OCI-M2 (cell line): ENCODE measurements around the gene FUOM.

Source experiments
- DNase-seq: peaks from one replicate; lab custom pipeline; 2025; ENCODE audit not compliant: unreplicated experiment; lab: John Stamatoyannopoulos, UW

Gene FUOM, protein sequence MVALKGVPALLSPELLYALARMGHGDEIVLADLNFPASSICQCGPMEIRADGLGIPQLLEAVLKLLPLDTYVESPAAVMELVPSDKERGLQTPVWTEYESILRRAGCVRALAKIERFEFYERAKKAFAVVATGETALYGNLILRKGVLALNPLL

DNA sequence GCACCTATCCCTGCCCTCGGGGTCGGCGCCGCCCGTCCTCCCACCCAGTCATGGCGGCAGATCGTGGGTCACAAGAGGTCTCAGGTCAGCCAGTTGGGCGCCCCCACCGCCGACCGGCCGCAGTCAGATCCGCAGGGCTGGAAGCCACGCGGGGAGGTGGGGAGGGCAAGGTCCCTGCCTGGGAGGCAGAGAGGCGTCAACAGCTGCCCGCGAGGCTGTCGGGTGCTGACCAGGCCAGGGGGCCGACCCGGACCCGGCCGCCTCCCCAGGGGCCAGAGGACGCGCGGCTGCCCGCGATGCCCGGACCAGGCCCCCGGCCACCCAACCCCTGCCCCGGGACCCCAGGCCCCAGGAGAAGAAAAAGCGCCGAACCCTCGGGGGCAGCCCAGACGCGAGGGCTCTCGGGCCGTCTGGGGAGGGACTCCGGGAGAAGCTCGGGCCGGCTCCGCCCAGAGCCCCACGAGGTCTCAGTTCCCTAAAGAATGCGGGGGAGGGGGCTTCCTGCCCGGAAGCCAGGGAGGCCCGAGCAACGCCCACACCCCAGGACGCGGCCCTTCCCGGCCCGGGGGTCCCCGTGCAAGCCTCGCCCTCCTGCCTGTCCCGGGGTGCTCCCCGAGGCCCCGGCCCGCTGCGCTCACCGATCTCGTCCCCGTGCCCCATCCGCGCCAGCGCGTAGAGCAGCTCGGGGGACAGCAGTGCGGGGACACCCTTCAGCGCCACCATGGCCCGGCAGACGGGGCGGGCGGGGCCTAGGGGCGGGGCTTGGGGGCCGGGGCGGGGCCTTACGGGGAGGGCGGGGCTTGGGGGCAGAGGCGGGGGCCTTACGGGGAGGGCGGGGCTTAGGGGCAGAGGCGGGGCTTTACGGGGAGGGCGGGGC, at the start of gene FUOM:
TSS of gene FUOM (minus strand) at position 735 of the 877 bp plus-strand sequence. CDS start at position 723, 12 bp downstream.
- DNase-seq: no peak

DNA sequence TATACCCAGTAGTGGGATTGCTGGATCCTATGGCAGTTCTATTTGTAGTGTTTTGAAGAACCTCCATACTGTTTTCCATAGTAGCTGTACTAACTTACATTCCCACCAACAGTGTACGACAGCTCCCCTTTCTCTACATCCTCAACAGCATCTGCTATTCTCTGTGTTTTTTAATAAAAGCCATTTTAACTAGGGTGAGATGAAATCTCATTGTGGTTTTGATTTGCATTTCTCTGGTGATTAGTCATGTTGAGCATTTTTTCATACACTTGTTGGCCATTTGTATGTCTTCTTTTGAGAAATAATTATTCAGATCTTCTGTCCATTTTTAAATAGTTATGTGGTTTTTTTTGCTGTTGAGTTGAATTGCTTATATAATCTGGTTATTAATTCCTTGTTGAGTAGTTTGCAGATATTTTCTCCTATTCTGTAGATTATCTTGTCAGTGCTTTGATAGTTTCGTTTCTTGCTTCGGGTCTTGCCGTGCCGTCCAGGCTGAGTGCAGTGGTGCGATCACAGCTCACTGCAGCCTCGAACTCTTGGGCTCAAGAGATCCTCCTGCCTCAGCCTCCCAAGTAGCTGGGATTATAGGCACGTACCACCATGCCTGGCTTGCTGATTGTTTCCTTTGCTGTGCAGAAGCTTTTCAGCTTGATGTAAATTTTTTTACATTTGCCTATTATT, 48.2 kb upstream of the FUOM start:
- DNase-seq: no peak

DNA sequence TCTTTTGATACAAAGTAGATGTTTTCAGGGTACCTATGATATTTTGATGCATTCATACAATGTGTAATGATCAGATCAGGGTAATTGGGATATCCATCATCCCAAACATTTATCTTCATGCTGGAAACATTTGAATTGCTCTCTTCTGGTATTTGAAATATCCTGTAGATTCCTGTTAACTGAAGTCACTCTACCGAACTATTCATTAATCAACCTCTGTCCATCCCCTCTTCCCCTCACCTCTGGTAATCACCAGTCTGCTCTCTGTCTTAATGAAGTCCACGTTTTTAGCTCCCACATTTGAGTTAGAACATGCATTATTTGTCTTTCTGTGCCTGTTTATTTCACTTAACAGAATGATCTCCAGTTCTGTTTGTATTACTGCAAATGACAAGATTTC, 47.5 kb upstream of the FUOM start:
- DNase-seq: no peak

DNA sequence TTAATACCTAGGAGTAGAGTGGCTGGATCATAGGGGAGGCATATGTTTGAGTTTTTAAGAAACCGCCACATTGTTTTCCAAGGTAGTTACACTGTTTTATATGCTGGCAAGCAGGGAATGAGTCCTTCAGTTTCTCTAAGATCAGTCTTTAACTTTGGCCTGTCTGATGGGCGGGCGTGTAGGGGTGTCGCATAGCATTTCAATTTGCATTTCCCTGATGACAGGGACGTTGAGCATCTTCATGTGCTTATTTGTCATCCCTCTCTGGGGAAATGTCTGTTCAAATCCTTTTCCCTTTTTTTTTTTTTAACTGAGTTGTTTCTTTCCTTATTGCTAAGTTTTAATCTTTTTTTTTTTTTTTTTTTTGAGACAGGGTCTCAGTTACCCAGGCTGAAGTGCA, 46.0 kb upstream of the FUOM start:
- DNase-seq: no peak

DNA sequence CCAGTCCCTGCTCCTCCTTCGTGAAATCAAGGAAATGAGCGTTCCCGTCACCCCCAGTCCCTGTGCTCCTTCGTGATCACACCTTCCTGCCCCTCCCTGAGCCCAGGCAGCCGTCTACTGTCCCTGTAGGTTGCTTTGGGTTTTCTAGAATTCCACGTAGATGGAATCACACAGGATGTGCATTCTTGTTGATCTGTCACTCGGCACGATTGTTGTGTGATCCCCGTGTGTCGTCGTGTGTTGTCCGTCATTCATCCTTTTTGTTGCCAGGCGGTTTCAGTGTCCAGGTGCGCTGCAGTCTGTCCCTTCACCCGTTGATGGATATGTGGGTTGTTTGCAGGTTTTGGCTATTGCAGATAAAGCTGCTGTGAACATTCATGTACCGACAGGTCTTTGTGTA, 45.5 kb upstream of the FUOM start:
- DNase-seq: no peak

DNA sequence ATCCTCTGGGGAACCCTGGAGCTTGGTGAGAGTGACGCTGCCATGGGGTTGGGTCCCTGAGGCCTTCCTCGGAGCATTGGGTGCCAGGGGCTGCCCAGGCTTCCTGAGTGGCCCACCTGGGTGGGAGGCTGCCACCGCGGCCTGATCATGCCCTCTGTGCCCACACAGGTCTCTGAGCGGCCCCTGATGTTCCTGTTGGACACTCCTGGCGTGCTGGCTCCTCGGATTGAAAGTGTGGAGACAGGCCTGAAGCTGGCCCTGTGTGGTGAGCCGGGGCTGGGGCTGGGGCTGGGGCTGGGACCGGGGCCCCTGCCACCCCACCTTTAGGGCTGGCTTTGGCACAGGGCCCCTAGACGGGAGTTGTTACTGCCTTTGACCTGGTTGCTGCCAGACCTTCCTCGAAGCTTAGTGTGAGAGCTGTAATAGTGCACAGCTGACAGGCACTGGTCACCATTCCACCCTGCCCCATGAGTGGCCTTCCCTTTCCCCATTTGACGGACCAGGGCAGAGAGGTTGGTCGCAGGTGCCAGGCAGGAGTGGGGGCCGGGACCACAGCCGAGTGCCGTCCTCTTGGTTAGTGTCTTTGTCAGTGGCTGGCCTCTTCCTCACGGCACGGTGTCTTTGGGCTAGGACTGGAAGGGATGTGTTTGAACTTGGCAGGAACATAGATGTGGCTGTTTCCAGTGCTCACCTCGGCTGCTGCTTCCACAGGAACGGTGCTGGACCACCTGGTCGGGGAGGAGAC, 44.3 kb upstream of the FUOM start:
- no peak for DNase-seq

DNA sequence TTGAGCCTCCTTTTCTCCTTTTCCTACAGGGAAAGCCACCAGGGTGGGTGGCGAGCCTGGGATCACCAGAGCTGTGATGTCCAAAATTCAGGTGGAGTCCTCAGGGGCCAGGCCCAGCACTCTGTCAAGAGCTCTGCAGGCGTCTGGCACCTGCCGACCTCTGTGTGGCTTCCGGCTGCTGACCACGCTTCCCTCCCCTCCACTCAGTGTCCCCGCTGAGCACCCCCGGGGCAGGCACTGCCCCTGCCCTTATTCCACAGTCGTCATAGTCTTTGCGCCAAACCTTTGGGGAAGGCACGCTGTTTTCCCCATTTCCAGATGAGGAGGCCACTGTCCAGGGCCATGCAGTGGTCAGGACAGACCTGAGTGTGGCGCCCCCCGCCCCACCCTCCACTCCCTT, 43.7 kb upstream of the FUOM start:
- no peak for DNase-seq

DNA sequence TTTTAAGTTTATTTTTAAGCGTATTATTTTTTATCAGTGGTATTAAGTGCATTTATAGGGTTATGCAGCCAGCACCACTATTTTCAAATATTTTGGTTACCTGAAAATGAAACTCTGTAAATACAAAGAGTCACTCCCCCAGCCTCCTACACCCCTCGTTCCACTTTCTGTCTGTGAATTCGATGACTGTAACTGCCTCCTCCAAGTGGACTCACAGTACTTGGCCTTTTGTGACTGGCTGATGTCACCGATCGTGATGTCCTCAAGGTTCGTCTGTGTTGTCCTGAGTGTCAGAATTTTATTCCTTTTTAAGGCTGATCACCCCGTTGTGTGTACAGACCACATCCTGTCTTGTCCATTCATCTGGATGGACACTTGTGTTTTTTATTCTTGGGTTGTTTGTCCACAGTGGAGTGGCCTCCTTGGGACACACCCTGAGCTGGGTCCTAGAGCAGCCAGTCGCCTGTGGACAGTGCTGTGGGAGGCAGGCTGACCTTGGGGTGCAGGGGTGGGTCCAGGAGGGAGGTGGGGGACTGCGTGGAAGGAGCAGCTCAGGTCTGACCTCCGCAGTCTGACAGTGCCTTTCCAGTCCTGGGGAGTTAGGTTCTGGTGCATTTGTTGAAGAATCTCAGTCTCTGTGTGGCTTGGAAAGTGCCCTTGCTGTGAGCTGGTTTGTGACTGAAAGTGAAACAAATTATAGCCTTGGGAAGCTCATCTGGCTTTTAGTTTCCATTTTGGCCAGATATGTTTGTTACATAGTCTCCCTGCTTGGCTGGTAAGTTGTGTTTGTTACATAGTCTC, 43.0 kb upstream of the FUOM start:
- no peak for DNase-seq

DNA sequence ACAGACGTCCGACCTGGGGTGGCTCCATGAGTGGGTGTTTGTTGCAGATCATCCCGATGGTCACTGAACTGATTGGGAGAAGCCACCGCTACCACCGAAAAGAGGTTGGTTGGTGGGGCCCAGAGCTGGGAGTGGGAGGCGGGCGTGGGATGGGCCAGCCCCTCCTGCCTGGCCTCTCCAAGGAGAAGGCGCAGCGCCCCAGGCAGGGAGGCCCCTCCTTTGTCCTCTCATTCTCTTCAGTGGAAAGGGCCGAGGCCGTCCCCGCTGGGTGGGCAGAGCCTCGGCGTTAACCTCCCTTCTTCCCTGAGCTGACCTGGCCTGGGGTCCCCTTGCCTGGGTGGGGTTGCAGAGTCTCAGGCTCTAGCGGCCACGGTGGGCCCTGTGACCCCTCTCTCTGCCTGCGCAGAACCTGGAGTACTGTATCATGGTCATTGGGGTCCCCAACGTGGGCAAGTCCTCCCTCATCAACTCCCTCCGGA, 41.3 kb upstream of the FUOM start:
- DNase-seq: no peak

DNA sequence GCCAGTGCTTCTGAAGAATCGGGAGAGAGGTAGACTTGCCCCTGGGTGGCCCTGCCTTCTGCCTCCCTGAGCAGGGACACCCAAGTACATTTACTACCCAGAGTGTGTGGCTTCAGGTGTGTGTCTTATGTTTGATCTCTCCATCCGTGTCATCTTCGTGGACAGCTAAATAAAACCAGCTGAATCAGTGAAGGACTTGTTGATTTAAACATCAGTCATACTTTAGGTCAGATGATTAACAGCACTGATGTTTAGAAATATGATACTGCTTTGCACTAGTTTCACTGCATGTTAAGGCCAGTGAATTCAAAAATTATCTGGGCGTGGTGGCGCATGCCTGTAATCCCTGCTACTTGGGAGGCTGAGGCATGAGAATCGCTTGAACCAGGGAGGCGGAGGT, 40.1 kb upstream of the FUOM start:
- DNase-seq: no peak

DNA sequence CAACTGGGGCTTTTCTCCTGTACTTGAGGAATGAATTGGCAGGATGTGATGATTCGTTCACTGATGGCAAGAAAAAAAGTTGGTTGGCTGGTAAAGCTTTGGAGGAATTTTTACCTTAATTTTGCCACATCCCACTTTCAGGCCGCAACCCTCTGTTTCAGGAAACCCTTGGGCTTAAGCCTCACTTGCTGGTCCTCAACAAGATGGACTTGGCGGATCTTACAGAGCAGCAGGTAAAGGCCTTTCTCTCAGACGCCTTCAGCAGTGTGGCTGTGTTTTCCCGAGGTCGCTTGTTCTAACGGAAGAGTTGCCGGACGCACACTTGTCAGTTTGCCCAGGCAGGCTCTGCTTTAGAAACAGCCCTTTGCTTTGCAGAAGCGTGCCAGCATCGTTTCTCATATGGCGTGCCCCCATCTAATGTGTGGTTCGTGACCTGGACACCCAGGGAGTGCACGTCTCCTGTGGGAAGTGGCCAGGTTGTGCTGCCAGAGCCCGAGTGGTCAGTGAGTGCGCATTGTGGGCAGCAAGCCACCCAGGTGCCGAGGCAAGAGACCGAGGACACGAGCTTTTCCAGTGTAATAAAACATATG, 38.3 kb upstream of the FUOM start:
- DNase-seq: no peak

DNA sequence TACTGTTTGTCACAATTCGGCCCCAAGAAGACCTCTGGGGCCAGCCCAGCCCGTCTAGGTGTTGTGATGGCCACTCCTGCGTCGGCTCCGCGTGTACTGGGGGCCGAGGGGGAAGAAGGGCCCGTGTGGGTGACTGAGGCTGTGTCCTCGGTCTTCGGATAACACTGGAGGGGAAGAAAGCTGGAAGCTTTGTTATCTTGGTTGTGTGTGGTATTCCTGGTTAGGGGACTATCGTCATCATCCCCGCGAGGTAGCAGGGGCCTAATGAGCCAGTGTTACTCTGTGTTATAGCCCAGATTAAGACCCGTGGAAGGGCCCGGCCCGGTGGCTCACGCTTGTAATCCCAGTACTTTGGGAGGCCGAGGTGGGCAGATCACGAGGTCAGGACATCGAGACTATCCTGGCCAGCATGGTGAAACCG, 37.0 kb upstream of the FUOM start:
- DNase-seq: no peak

DNA sequence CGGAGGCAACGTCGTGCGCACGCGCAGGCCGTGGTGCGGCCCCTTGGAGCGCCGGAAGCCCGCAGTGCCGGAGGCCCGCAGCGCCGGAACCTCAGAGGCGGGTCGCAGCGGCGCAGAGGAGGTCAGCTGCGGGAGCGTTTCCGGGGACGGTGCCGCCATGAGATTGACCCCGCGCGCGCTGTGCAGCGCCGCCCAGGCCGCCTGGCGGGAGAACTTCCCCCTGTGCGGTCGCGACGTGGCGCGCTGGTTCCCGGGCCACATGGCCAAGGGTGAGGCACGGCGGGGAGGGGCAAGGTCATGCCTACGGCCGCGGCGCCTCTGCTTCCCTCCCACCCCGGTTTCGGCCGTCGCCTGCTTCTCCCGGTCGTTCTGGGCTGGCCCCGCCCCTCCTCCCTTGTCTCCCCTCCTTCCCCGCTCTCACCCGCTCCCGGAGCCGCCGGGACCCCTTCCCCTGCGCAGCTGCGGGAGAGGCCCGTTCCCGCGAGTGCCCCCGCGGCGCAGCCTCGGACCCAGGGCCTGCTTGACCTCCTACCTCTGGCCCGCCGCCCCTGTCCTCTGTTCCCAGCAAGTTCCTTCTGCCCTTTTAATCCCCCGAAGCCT, 36.3 kb upstream of the FUOM start, which contains the start of gene MTG1:
TSS of gene MTG1 (plus strand) at position 94 of the 600 bp plus-strand sequence. CDS start at position 158, 64 bp downstream.
- peak; percentile 11 for DNase-seq

DNA sequence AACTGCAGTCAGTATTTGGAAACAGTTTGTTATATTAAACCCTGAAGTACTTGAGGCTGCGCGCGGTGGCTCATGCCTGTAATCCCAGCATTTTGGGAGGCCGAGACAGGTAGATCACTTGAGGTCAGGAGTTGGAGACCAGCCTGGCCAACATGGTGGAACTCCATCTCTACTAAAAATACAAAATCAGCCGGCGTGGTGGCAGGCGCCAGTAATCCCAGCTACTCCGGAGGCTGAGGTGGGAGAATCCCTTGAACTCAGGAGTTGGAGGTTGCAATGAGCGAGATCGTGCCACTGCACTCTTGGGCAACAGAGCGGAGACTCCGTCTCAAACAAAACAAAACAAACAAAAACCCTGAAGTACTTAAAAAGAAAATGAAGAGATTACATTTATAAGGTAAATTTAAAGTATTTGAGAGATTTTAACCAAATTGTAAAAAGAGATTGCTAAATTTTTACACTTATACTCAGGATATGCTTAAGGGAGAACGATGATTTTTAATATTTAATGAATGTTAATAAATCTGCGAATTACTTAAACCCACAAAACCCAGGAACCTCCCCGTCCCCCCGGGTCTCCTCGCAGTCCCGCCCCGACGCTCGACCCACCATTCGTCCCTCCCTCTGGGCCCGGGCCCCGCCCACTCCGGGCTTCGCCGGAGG, 35.7 kb upstream of the FUOM start:
- no peak for DNase-seq

DNA sequence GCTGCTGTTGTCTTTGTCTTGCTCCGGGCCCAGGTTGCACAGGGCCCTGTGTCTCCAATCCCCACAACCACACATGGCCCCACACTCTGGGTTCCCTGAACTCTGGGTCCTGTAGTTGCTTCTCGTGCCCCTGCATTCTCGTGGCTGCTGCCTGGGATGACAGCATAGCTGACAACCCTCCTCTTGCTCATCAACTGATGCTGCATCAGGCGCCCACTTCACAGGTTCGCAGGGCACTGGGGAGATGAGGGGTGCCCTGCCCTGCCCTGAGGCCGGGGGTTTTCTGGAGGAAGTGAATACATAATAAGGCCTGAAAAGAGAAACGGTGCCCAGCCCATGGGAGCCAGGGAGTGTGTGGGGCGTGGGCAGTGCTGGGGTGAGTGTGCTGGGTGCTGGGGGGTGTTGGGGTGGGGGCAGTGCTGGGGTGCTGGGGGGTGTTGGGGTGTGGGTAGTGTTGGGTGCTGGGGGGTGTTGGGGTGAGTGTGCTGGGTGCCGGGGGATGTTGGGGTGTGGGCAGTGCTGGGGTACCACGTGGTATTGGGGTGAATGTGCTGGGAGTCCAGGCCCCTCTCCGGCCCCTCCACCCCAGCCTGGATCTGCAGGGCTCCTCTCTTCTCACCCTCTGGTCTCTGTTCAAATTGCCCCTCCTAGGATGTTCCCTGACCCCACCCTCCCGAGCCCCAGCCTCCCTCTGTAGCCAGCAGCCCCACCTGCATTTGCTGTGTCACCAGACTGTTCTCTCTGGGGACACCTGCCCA, 34.1 kb upstream of the FUOM start:
- DNase-seq: no peak

DNA sequence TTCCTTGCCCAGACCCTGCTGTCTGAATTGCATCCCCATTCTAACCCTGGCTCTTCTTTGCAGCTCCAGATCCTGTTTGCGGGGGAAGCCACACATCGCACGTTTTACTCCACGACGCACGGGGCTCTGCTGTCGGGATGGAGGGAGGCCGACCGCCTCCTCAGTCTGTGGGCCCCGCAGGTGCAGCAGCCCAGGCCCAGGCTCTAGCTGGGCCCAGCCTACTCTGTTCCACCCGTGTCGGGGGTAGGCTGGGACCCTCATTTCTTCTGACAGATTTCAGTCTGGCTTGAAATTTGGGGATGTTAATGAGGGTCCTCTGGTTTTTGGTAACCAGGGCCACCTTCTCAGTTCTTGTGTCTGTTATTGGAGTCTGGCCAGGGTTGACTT, 33.4 kb upstream of the FUOM start:
- DNase-seq: no peak

DNA sequence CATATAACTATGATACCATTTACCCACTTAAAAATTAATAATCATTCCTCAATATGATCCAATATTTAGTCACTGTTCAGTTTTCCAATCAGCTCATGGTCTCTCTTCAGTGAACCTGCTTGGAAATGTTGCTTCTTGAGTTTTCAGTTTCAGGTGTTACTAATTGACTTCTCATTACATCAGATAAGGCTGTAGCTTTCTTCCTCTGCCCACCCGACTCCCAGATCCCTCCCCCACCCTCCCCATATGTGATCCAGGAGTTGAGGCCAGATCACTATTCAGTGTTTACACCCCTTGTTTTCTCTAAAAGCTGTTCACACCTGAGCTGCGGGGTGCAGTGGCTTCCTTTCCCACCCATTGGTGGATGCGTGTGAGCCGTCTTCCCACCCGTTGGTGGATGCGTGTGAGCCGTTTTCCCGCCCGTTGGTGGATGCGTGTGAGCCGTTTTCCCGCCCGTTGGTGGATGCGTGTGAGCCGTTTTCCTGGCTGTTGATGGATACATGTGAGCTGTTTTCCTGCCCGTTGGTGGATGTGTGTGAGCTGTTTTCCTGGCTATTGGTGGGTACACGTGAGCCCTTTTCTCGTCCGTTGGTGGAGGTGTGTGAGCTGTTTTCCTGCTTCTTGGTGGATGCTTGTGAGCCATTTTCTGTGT, 32.9 kb upstream of the FUOM start:
- DNase-seq: no peak
